MM.1S (cell line): Measurements from ENCODE around the gene ANKRD13A.
A peak's percentile ranks its signal among the peaks of the same experiment; 100 is the strongest.

Source experiments
- DNase-seq: peaks from one replicate; pipeline ENCODE4 v3.0.0-alpha.2; 2015
- H2AFZ ChIP-seq: fragments of 300-600 bp; sonication (generic); 2 replicates; pipeline ENCODE4 v1.6.0; 2016; ENCODE audit warnings: antibody characterized with exemption, low read length
- H3F3A ChIP-seq: fragments of 300-600 bp; sonication (generic); 2 replicates; pipeline ENCODE4 v1.6.1; 2016; ENCODE audit warnings: mild to moderate bottlenecking, antibody characterized with exemption, low read length, moderate library complexity, mixed read lengths; ENCODE audit not compliant: insufficient read depth
- H3K27ac ChIP-seq: fragments of 300-600 bp; sonication (generic); 2 replicates; pipeline ENCODE4 v1.5.1; 2016; ENCODE audit warnings: mild to moderate bottlenecking, low read length
- H3K27me3 ChIP-seq: fragments of 300-600 bp; sonication (generic); replicated peaks from 2 replicates; pipeline ENCODE4 v1.6.0; 2016; ENCODE audit warnings: low read length; ENCODE audit not compliant: insufficient read depth
- H3K36me3 ChIP-seq: fragments of 300-600 bp; sonication (generic); replicated peaks from 2 replicates; pipeline ENCODE4 v1.6.1; 2016; ENCODE audit warnings: mild to moderate bottlenecking, low read length, mixed read lengths; ENCODE audit not compliant: insufficient read depth
- H3K4me1 ChIP-seq: fragments of 300-600 bp; sonication (generic); 2 replicates; pipeline ENCODE4 v1.6.1; 2016; ENCODE audit warnings: low read length, mixed read lengths
- H3K4me2 ChIP-seq: fragments of 300-600 bp; sonication (generic); 2 replicates; pipeline ENCODE4 v1.6.0; 2016; ENCODE audit warnings: low read depth, low read length
- H3K4me3 ChIP-seq: fragments of 300-600 bp; sonication (generic); 2 replicates; pipeline ENCODE4 v1.5.1; 2016; ENCODE audit warnings: low read length, mixed read lengths
- H3K79me2 ChIP-seq: fragments of 300-600 bp; sonication (generic); 2 replicates; pipeline ENCODE4 v1.6.1; 2016; ENCODE audit warnings: mixed run types, low read length, mixed read lengths
- H3K9ac ChIP-seq: fragments of 300-600 bp; sonication (generic); 2 replicates; pipeline ENCODE4 v1.6.1; 2016; ENCODE audit warnings: low read length, mixed read lengths
- H3K9me2 ChIP-seq: fragments of 300-600 bp; sonication (generic); replicated peaks from 2 replicates; pipeline ENCODE4 v1.6.1; 2016; ENCODE audit warnings: mild to moderate bottlenecking, low read length, mixed read lengths; ENCODE audit not compliant: insufficient read depth
- H3K9me3 ChIP-seq: fragments of 300-600 bp; sonication (generic); replicated peaks from 2 replicates; pipeline ENCODE4 v1.6.1; 2016; ENCODE audit warnings: mild to moderate bottlenecking, low read length, mixed read lengths; ENCODE audit not compliant: insufficient read depth
- H4K20me1 ChIP-seq: fragments of 300-600 bp; sonication (generic); 2 replicates; pipeline ENCODE4 v1.6.1; 2016; ENCODE audit warnings: mild to moderate bottlenecking, low read length, moderate library complexity, mixed read lengths; ENCODE audit not compliant: insufficient read depth
- CTCF ChIP-seq: fragments of 300-600 bp; sonication (generic); IDR thresholded peaks from 2 replicates; pipeline ENCODE4 v1.5.1; 2016; ENCODE audit warnings: antibody characterized with exemption, low read length, mixed read lengths
- EZH2 ChIP-seq: fragments of 300-600 bp; sonication (generic); optimal IDR thresholded peaks from 2 replicates; pipeline ENCODE3; 2017; ENCODE audit warnings: low read depth, mild to moderate bottlenecking, antibody characterized with exemption, low read length, mixed read lengths
- EZH2phosphoT487 ChIP-seq: fragments of 300-600 bp; sonication (generic); IDR thresholded peaks from 2 replicates; pipeline ENCODE4 v1.6.1; 2018; ENCODE audit warnings: antibody characterized with exemption, low read length

Gene ANKRD13A

GRCh38 chr12:110015132-110015531 is 15.9 kb downstream of the ANKRD13A start:
- H3K9me3 ChIP-seq = no peaks in the 10 kb centered on the region
- H3K4me2 ChIP-seq = peak overlapping the region; percentile 21; the same call in 1 of the 2 replicates
- H3K79me2 ChIP-seq = peaks cover 11% of the 10 kb centered on the region
- H3K4me3 ChIP-seq = no peak overlapping the region
- DNase-seq = peak; percentile 18
- no peaks in the 10 kb centered on the region for H4K20me1 ChIP-seq
- TF ChIP-seq CTCF = 0 out of 2 replicates have a peak, but pooled peaks have one; percentile 4
- no peak for TF ChIP-seq EZH2phosphoT487
- no peaks in the 10 kb centered on the region for H3K9me2 ChIP-seq
- H3K36me3 ChIP-seq = no peaks in the 10 kb centered on the region; the same call in 1 of the 2 replicates
- H2AFZ ChIP-seq = no peak overlapping the region
- H3K4me1 ChIP-seq = peaks cover 17% of the 10 kb centered on the region
- H3K9ac ChIP-seq = no peak overlapping the region
- H3K27me3 ChIP-seq = no peaks in the 10 kb centered on the region
- no peak overlapping the region; the same call in 1 of the 2 replicates for H3K27ac ChIP-seq
- H3F3A ChIP-seq = peaks cover 7% of the 10 kb centered on the region

- 0 out of 2 replicates have a peak, but pooled peaks cover 4% of the 10 kb centered on the region for H3K4me1 ChIP-seq
- no peaks in the 10 kb centered on the region for H3K79me2 ChIP-seq
- no peak overlapping the region for H3K27ac ChIP-seq
- no peaks in the 10 kb centered on the region for H3F3A ChIP-seq
- H3K4me3 ChIP-seq = no peak overlapping the region
- H3K9me2 ChIP-seq = no peaks in the 10 kb centered on the region
- H3K9ac ChIP-seq = no peak overlapping the region
- no peak overlapping the region for H2AFZ ChIP-seq
- H4K20me1 ChIP-seq = no peaks in the 10 kb centered on the region
- no peak overlapping the region for H3K4me2 ChIP-seq
- no peaks in the 10 kb centered on the region for H3K9me3 ChIP-seq
- TF ChIP-seq EZH2 (no peak), EZH2phosphoT487 (no peak), CTCF (no peak)
- no peaks in the 10 kb centered on the region; the same call in 1 of the 2 replicates for H3K36me3 ChIP-seq
- no peaks in the 10 kb centered on the region for H3K27me3 ChIP-seq
- no peak for DNase-seq
Observed at GRCh38 chr12:110020956-110021355, 21.7 kb downstream of the ANKRD13A start.

- TF ChIP-seq CTCF (no peak), EZH2phosphoT487 (no peak), EZH2 (no peak)
- Histone ChIP-seq H3K27ac (no peak overlapping the region), H3K27me3 (no peaks in the 10 kb centered on the region), H3K4me2 (no peak overlapping the region), H3K9me2 (no peaks in the 10 kb centered on the region), H3K4me3 (no peak overlapping the region), H3F3A (no peaks in the 10 kb centered on the region), H2AFZ (no peak overlapping the region), H3K4me1 (0 out of 2 replicates have a peak, but pooled peaks cover 4% of the 10 kb centered on the region), H3K36me3 (no peaks in the 10 kb centered on the region; the same call in 1 of the 2 replicates), H3K9ac (no peak overlapping the region), H4K20me1 (no peaks in the 10 kb centered on the region), H3K9me3 (no peaks in the 10 kb centered on the region), H3K79me2 (no peaks in the 10 kb centered on the region)
- DNase-seq = no peak
Observed at GRCh38 chr12:110023059-110023980, 24.1 kb downstream of the ANKRD13A start.
